Measurements from ENCODE around the gene SRSF9. TPM values are rescaled to one million over a fixed set of nuclear protein-coding genes. Genes with fewer than 3 reads are reported as not detected.
"Not testable (repeated sequence)": the region's sequence is repeated elsewhere in the genome, so short reads cannot be mapped to it uniquely, and the experiment has no call there.

Gene SRSF9
- total and polyA plus RNA-seq, 4 donors = 88.9 to 221 (median 169) TPM

- H3K4me1 ChIP-seq (ENCODE audit: control insufficient read depth, insufficient read depth, low read length) = no peaks in the 10 kb centered on the region
- H3K36me3 ChIP-seq (ENCODE audit: control insufficient read depth, insufficient read depth, low read length) = peaks cover 78% of the 10 kb centered on the region
- 94% methylated on average over 2 of the region's 3 CpGs for WGBS (ENCODE audit: insufficient coverage)
- H3K4me3 ChIP-seq (ENCODE audit: low read depth, low read length) = no peak overlapping the region
- no peak overlapping the region for H3K27ac ChIP-seq (ENCODE audit: low read depth, low read length)
- no peaks in the 10 kb centered on the region for H3K9me3 ChIP-seq (ENCODE audit: control insufficient read depth, insufficient read depth, low read length)
- no peaks in the 10 kb centered on the region for H3K27me3 ChIP-seq (ENCODE audit: control insufficient read depth, insufficient read depth, low read length)
- no peak for DNase-seq (ENCODE audit: low read depth in 4 of 6, low spot score in 6 of 6)
Measured at GRCh38 chr12:120460157-120460556, 9.4 kb downstream of the SRSF9 start.

- H3K4me1 ChIP-seq (ENCODE audit: control insufficient read depth, insufficient read depth, low read length) = no peaks in the 10 kb centered on the region
- WGBS (ENCODE audit: insufficient coverage) = 80% methylated on average over 1 of the region's 6 CpGs
- no peak overlapping the region for H3K4me3 ChIP-seq (ENCODE audit: low read depth, low read length)
- DNase-seq (ENCODE audit: low read depth in 4 of 6, low spot score in 6 of 6) = peak in 1 of 6 donors; percentile 8
- peaks cover 66% of the 10 kb centered on the region for H3K36me3 ChIP-seq (ENCODE audit: control insufficient read depth, insufficient read depth, low read length)
- H3K27ac ChIP-seq (ENCODE audit: low read depth, low read length) = no peak overlapping the region
- H3K9me3 ChIP-seq (ENCODE audit: control insufficient read depth, insufficient read depth, low read length) = no peaks in the 10 kb centered on the region
- H3K27me3 ChIP-seq (ENCODE audit: control insufficient read depth, insufficient read depth, low read length) = no peaks in the 10 kb centered on the region
Measured at GRCh38 chr12:120457133-120457532, 12.4 kb downstream of the SRSF9 start.

- H3K27me3 ChIP-seq (ENCODE audit: control insufficient read depth, insufficient read depth, low read length) = no peaks in the 10 kb centered on the region
- no peaks in the 10 kb centered on the region for H3K9me3 ChIP-seq (ENCODE audit: control insufficient read depth, insufficient read depth, low read length)
- no peak overlapping the region for H3K4me3 ChIP-seq (ENCODE audit: low read depth, low read length)
- H3K4me1 ChIP-seq (ENCODE audit: control insufficient read depth, insufficient read depth, low read length) = no peaks in the 10 kb centered on the region
- H3K36me3 ChIP-seq (ENCODE audit: control insufficient read depth, insufficient read depth, low read length) = peaks cover 62% of the 10 kb centered on the region
- WGBS (ENCODE audit: insufficient coverage) = 100% methylated on average over 1 of the region's 7 CpGs
- no peak for DNase-seq (ENCODE audit: low read depth in 4 of 6, low spot score in 6 of 6)
- H3K27ac ChIP-seq (ENCODE audit: low read depth, low read length) = no peak overlapping the region
Measured at GRCh38 chr12:120455302-120455701, 14.2 kb downstream of the SRSF9 start.

- no peak for DNase-seq (ENCODE audit: low read depth in 4 of 6, low spot score in 6 of 6)
- H3K27ac ChIP-seq (ENCODE audit: low read depth, low read length) = no peak overlapping the region
- peaks cover 62% of the 10 kb centered on the region for H3K36me3 ChIP-seq (ENCODE audit: control insufficient read depth, insufficient read depth, low read length)
- no peaks in the 10 kb centered on the region for H3K27me3 ChIP-seq (ENCODE audit: control insufficient read depth, insufficient read depth, low read length)
- 76% methylated on average over 2 of the region's 4 CpGs for WGBS (ENCODE audit: insufficient coverage)
- H3K9me3 ChIP-seq (ENCODE audit: control insufficient read depth, insufficient read depth, low read length) = no peaks in the 10 kb centered on the region
- H3K4me1 ChIP-seq (ENCODE audit: control insufficient read depth, insufficient read depth, low read length) = no peaks in the 10 kb centered on the region
- no peak overlapping the region for H3K4me3 ChIP-seq (ENCODE audit: low read depth, low read length)
Measured at GRCh38 chr12:120453977-120454376, 15.6 kb downstream of the SRSF9 start.

- no peak for DNase-seq (ENCODE audit: low read depth in 4 of 6, low spot score in 6 of 6)
- H3K4me1 ChIP-seq (ENCODE audit: control insufficient read depth, insufficient read depth, low read length) = no peaks in the 10 kb centered on the region
- no peak overlapping the region for H3K4me3 ChIP-seq (ENCODE audit: low read depth, low read length)
- peaks cover 62% of the 10 kb centered on the region for H3K36me3 ChIP-seq (ENCODE audit: control insufficient read depth, insufficient read depth, low read length)
- no peaks in the 10 kb centered on the region for H3K27me3 ChIP-seq (ENCODE audit: control insufficient read depth, insufficient read depth, low read length)
- 80% methylated on average over 3 of the region's 3 CpGs for WGBS (ENCODE audit: insufficient coverage)
- no peaks in the 10 kb centered on the region for H3K9me3 ChIP-seq (ENCODE audit: control insufficient read depth, insufficient read depth, low read length)
- no peak overlapping the region for H3K27ac ChIP-seq (ENCODE audit: low read depth, low read length)
Measured at GRCh38 chr12:120453060-120453750, 16.3 kb downstream of the SRSF9 start.

GRCh38 chr12:120452524-120452923 lies 17.0 kb downstream of the SRSF9 start:
- not testable (repeated sequence) for H3K4me3 ChIP-seq (ENCODE audit: low read depth, low read length); H3K9me3 ChIP-seq (ENCODE audit: control insufficient read depth, insufficient read depth, low read length); H3K27me3 ChIP-seq (ENCODE audit: control insufficient read depth, insufficient read depth, low read length); DNase-seq (ENCODE audit: low read depth in 4 of 6, low spot score in 6 of 6); H3K27ac ChIP-seq (ENCODE audit: low read depth, low read length); H3K4me1 ChIP-seq (ENCODE audit: control insufficient read depth, insufficient read depth, low read length)
- peaks cover 65% of the 10 kb centered on the region for H3K36me3 ChIP-seq (ENCODE audit: control insufficient read depth, insufficient read depth, low read length)
- WGBS (ENCODE audit: insufficient coverage) = 94% methylated on average over 3 of the region's 5 CpGs

- 94% methylated on average over 3 of the region's 4 CpGs for WGBS (ENCODE audit: insufficient coverage)
- H3K4me1 ChIP-seq (ENCODE audit: control insufficient read depth, insufficient read depth, low read length) = peaks cover 16% of the 10 kb centered on the region
Measured at GRCh38 chr12:120447992-120448391, 21.6 kb downstream of the SRSF9 start.

GRCh38 chr12:120446844-120447178 lies 22.7 kb downstream of the SRSF9 start:
- H3K36me3 ChIP-seq (ENCODE audit: control insufficient read depth, insufficient read depth, low read length) = peaks cover 40% of the 10 kb centered on the region
- not testable (repeated sequence) for H3K9me3 ChIP-seq (ENCODE audit: control insufficient read depth, insufficient read depth, low read length); DNase-seq (ENCODE audit: low read depth in 4 of 6, low spot score in 6 of 6); H3K27ac ChIP-seq (ENCODE audit: low read depth, low read length); H3K27me3 ChIP-seq (ENCODE audit: control insufficient read depth, insufficient read depth, low read length)
- H3K4me1 ChIP-seq (ENCODE audit: control insufficient read depth, insufficient read depth, low read length) = peaks cover 16% of the 10 kb centered on the region
- WGBS (ENCODE audit: insufficient coverage) = 19% methylated on average over 11 of the region's 17 CpGs
- peak overlapping the region; percentile 97 for H3K4me3 ChIP-seq (ENCODE audit: low read depth, low read length)

More at GRCh38 chr12:120447992-120448391, 21.6 kb downstream of the SRSF9 start:
- no peak for DNase-seq (ENCODE audit: low read depth in 4 of 6, low spot score in 6 of 6)
- no peaks in the 10 kb centered on the region for H3K9me3 ChIP-seq (ENCODE audit: control insufficient read depth, insufficient read depth, low read length)
- H3K4me3 ChIP-seq (ENCODE audit: low read depth, low read length) = no peak overlapping the region
- H3K27me3 ChIP-seq (ENCODE audit: control insufficient read depth, insufficient read depth, low read length) = no peaks in the 10 kb centered on the region
- no peak overlapping the region for H3K27ac ChIP-seq (ENCODE audit: low read depth, low read length)
- peaks cover 43% of the 10 kb centered on the region for H3K36me3 ChIP-seq (ENCODE audit: control insufficient read depth, insufficient read depth, low read length)

- 0% methylated on average over 69 of the region's 73 CpGs for WGBS (ENCODE audit: insufficient coverage)
- H3K27ac ChIP-seq (ENCODE audit: low read depth, low read length) = peak within 1 kb of the TSS; percentile 81
- H3K4me3 ChIP-seq (ENCODE audit: low read depth, low read length) = peak within 1 kb of the TSS; percentile 97
- peak; percentile 68 to 96 (median 82) for DNase-seq (ENCODE audit: low read depth in 4 of 6, low spot score in 6 of 6)
- peaks cover 16% of the 10 kb centered on the region for H3K4me1 ChIP-seq (ENCODE audit: control insufficient read depth, insufficient read depth, low read length)
- no peaks in the 10 kb centered on the region for H3K27me3 ChIP-seq (ENCODE audit: control insufficient read depth, insufficient read depth, low read length)
- H3K36me3 ChIP-seq (ENCODE audit: control insufficient read depth, insufficient read depth, low read length) = peaks cover 36% of the 10 kb centered on the region
- H3K9me3 ChIP-seq (ENCODE audit: control insufficient read depth, insufficient read depth, low read length) = no peaks in the 10 kb centered on the region
Measured at GRCh38 chr12:120445911-120446843, 23.4 kb downstream of the SRSF9 start, which contains the start of the genes GATC and TRIAP1. Gene GATC, plus strand, starts transcription at chr12:120446444. Its CDS starts 37 bp downstream, at chr12:120446481. Gene TRIAP1, minus strand, starts transcription at chr12:120446384. Its CDS starts 12 bp downstream, at chr12:120446372.

Data from spinal cord (tissue), 10 donors.